ENCODE results near the gene SH3RF1.

The SH3RF1 gene

DNA sequence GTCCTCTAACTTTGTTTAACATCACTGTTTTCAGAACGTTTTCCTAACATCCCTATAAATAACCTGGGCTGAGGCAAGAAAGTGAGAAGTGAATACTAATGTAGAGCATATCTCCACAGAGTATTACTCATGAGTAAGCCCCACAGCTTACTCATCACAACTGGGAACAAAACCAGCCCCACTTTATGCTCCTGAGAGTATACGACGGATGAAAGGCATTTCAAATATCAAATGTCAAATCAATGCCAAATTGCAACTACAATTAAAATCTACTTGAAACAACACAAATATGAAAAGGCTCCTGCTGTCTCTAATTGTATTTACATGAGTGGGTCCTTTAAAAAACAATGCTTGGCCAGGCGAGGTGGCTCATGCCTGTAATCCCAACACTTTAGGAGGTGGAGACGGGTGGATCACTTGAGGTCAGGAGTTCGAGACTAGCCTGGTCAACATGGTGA lies 41.2 kb downstream of the SH3RF1 start:
- H3K4me1 ChIP-seq (ENCODE audit: control insufficient read depth in 1 of 2, insufficient read depth in 2 of 2, low read length in 2 of 2) = peaks cover 5 to 6% of the 10 kb centered on the region in 2 donors
- no peak overlapping the region for H3K27ac ChIP-seq (ENCODE audit: low read depth, low read length)
- H3K9ac ChIP-seq (ENCODE audit: low read depth in 1 of 2, low read length in 2 of 2) = no peak overlapping the region
- no peak overlapping the region for H3K4me3 ChIP-seq (ENCODE audit: low read depth in 1 of 2, low read length in 2 of 2)
- no peaks in the 10 kb centered on the region for H3K9me3 ChIP-seq (ENCODE audit: control insufficient read depth in 1 of 2, low read length in 2 of 2)
- H3K27me3 ChIP-seq (ENCODE audit: control insufficient read depth in 1 of 2, insufficient read depth in 2 of 2, low read length in 2 of 2) = no peaks in the 10 kb centered on the region
- no peaks in the 10 kb centered on the region for H3K36me3 ChIP-seq (ENCODE audit: control insufficient read depth in 1 of 2, insufficient read depth in 2 of 2, low read length in 2 of 2)

DNA sequence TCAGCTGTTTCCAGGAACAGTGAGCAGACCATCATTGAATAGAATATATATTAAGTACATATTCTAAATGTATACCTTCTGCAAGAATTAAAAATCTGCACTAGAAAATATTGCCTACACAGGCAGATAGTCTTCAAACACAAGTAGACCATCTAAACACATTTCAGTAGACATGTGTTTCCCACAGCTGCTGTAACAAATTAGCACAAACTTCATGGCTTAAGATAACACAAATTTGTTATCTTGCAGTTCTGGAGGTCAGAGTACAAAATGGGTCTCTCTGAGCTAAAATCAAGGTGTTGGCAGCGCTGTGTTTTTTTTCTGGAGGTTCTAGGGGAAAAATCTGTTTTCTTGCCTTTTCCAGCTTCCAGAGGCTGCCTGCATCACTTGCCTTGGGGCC lies 42.7 kb downstream of the SH3RF1 start:
- no peak overlapping the region for H3K27ac ChIP-seq (ENCODE audit: low read depth, low read length)
- peaks cover 8% of the 10 kb centered on the region in 2 donors for H3K4me1 ChIP-seq (ENCODE audit: control insufficient read depth in 1 of 2, insufficient read depth in 2 of 2, low read length in 2 of 2)
- no peaks in the 10 kb centered on the region for H3K36me3 ChIP-seq (ENCODE audit: control insufficient read depth in 1 of 2, insufficient read depth in 2 of 2, low read length in 2 of 2)
- no peak overlapping the region for H3K9ac ChIP-seq (ENCODE audit: low read depth in 1 of 2, low read length in 2 of 2)
- H3K4me3 ChIP-seq (ENCODE audit: low read depth in 1 of 2, low read length in 2 of 2) = no peak overlapping the region
- no peaks in the 10 kb centered on the region for H3K9me3 ChIP-seq (ENCODE audit: control insufficient read depth in 1 of 2, low read length in 2 of 2)
- H3K27me3 ChIP-seq (ENCODE audit: control insufficient read depth in 1 of 2, insufficient read depth in 2 of 2, low read length in 2 of 2) = no peaks in the 10 kb centered on the region

DNA sequence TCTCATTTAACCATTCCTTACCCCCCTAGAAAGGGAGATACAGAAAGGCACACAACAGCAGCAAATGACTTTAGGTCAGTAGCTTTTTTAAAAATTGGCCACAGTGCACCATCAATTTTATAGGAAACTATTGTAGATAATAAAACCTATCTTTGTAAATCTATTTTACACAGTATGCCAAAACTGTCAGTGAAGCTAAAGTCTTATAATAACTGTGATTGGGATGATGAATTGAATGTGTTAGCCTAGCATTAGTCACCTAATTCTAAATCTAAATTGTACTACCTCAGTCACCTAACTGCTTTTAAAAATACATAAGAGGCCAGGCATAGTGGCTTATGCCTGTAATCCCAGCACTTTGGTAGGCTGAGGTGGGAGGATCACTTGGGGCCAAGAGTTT lies 44.2 kb downstream of the SH3RF1 start:
- Histone ChIP-seq H3K4me1 (ENCODE audit: control insufficient read depth in 1 of 2, insufficient read depth in 2 of 2, low read length in 2 of 2) (peaks cover 13 to 14% of the 10 kb centered on the region in 2 donors), H3K27ac (ENCODE audit: low read depth, low read length) (no peak overlapping the region), H3K9ac (ENCODE audit: low read depth in 1 of 2, low read length in 2 of 2) (no peak overlapping the region), H3K9me3 (ENCODE audit: control insufficient read depth in 1 of 2, low read length in 2 of 2) (no peaks in the 10 kb centered on the region), H3K4me3 (ENCODE audit: low read depth in 1 of 2, low read length in 2 of 2) (no peak overlapping the region), H3K36me3 (ENCODE audit: control insufficient read depth in 1 of 2, insufficient read depth in 2 of 2, low read length in 2 of 2) (no peaks in the 10 kb centered on the region), H3K27me3 (ENCODE audit: control insufficient read depth in 1 of 2, insufficient read depth in 2 of 2, low read length in 2 of 2) (no peaks in the 10 kb centered on the region)

DNA sequence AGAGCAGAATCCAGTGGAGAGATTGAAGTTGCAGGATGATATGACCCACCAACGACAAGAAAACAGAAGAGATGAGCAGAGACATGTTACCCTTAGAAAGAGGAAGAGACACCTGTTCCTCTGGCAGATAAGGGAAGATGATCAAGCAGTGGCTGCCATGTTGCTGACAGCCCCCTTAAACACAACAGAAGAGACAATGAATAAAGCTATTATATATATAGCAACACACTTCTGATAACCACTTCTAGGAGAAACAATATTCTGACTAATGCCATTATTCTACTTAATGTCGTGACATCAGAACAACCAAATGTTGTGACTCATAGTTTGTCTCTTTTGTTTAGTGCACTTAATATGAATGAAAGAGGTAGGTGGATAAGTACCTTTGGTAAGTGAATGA lies 44.9 kb downstream of the SH3RF1 start:
- Histone ChIP-seq H3K9me3 (ENCODE audit: control insufficient read depth in 1 of 2, low read length in 2 of 2) (no peaks in the 10 kb centered on the region), H3K27me3 (ENCODE audit: control insufficient read depth in 1 of 2, insufficient read depth in 2 of 2, low read length in 2 of 2) (no peaks in the 10 kb centered on the region), H3K27ac (ENCODE audit: low read depth, low read length) (no peak overlapping the region), H3K4me3 (ENCODE audit: low read depth in 1 of 2, low read length in 2 of 2) (no peak overlapping the region), H3K4me1 (ENCODE audit: control insufficient read depth in 1 of 2, insufficient read depth in 2 of 2, low read length in 2 of 2) (peaks cover 13 to 14% of the 10 kb centered on the region in 2 donors), H3K36me3 (ENCODE audit: control insufficient read depth in 1 of 2, insufficient read depth in 2 of 2, low read length in 2 of 2) (no peaks in the 10 kb centered on the region), H3K9ac (ENCODE audit: low read depth in 1 of 2, low read length in 2 of 2) (no peak overlapping the region)

DNA sequence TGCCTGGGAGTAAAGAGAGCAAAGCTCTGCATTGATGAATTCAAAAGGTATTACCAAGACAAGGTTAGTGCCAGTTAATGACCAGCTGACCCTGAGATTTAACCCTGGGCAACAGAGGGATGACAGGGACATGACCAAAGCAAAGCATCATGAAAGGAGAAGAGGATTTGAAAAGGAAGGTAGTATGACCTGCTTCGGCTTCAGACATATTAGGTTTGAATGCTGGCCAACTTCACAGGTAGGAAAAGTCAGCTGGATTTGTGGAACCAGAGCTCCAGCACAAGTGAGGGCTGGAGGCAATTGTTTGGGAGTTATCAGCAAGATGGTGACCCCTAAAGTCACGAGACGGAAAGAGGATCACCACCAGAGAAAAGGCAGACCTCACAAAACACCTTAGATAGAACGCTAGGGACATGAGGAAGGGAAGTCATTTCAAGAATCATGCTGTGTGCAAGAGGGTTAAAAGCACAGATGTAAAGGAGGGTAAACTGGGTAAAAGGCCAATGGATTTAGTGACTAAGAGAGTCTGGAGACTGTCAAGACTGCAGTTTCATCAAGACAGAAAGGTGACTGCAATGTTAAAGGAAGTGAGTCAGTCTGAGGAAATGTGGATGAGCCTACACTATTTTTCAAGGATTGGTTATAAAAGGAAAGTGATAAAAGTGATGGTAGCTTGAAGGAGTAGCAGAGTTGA lies 45.6 kb downstream of the SH3RF1 start:
- no peaks in the 10 kb centered on the region for H3K36me3 ChIP-seq (ENCODE audit: control insufficient read depth in 1 of 2, insufficient read depth in 2 of 2, low read length in 2 of 2)
- no peaks in the 10 kb centered on the region for H3K9me3 ChIP-seq (ENCODE audit: control insufficient read depth in 1 of 2, low read length in 2 of 2)
- H3K4me3 ChIP-seq (ENCODE audit: low read depth in 1 of 2, low read length in 2 of 2) = no peak overlapping the region
- no peaks in the 10 kb centered on the region for H3K27me3 ChIP-seq (ENCODE audit: control insufficient read depth in 1 of 2, insufficient read depth in 2 of 2, low read length in 2 of 2)
- H3K9ac ChIP-seq (ENCODE audit: low read depth in 1 of 2, low read length in 2 of 2) = no peak overlapping the region
- H3K4me1 ChIP-seq (ENCODE audit: control insufficient read depth in 1 of 2, insufficient read depth in 2 of 2, low read length in 2 of 2) = peaks cover 13 to 14% of the 10 kb centered on the region in 2 donors
- no peak overlapping the region for H3K27ac ChIP-seq (ENCODE audit: low read depth, low read length)

DNA sequence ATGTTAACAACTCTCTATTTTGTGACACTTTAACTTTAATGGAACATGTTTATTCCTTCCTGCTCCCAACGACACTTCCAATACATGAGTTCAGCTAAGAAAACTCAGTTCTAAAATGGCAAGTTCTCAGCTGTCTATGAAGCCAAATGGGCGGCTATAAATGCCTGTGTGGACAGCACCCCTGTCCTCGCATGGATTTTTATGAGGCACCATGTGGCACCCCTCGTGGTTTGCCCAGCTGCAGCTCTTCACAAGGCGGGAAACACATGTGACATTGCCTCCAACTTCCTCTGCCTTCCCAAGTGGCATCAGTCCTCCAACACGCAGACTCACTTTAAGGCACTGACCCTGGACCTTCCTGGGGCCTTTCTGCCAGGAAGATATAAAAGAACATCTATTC lies 48.0 kb downstream of the SH3RF1 start:
- H3K4me3 ChIP-seq (ENCODE audit: low read depth in 1 of 2, low read length in 2 of 2) = no peak overlapping the region
- H3K9ac ChIP-seq (ENCODE audit: low read depth in 1 of 2, low read length in 2 of 2) = no peak overlapping the region
- H3K4me1 ChIP-seq (ENCODE audit: control insufficient read depth in 1 of 2, insufficient read depth in 2 of 2, low read length in 2 of 2) = peaks cover 13 to 29% of the 10 kb centered on the region in 2 donors
- H3K27ac ChIP-seq (ENCODE audit: low read depth, low read length) = no peak overlapping the region
- no peaks in the 10 kb centered on the region for H3K9me3 ChIP-seq (ENCODE audit: control insufficient read depth in 1 of 2, low read length in 2 of 2)
- H3K36me3 ChIP-seq (ENCODE audit: control insufficient read depth in 1 of 2, insufficient read depth in 2 of 2, low read length in 2 of 2) = no peaks in the 10 kb centered on the region
- no peaks in the 10 kb centered on the region for H3K27me3 ChIP-seq (ENCODE audit: control insufficient read depth in 1 of 2, insufficient read depth in 2 of 2, low read length in 2 of 2)

DNA sequence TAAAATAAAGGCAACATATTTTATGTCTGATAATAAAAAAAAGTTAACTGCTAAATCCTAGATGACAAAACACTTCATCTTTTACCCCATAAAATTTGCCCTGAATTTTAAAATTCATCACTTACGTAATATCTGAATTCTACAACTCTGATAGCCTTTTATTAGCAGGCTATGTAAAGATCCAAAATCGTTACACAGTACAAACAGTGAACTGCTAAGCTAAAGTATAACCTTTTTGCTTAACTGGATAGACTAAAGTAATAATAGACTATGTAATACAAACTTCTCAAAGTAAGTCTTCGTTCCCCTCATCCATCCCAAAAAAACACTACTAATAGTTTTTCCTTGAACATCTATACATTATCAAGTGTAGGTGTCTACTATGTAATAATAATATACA lies 49.1 kb downstream of the SH3RF1 start:
- Histone ChIP-seq H3K27ac (ENCODE audit: low read depth, low read length) (no peak overlapping the region), H3K4me1 (ENCODE audit: control insufficient read depth in 1 of 2, insufficient read depth in 2 of 2, low read length in 2 of 2) (peaks cover 13 to 29% of the 10 kb centered on the region in 2 donors), H3K9ac (ENCODE audit: low read depth in 1 of 2, low read length in 2 of 2) (no peak overlapping the region), H3K27me3 (ENCODE audit: control insufficient read depth in 1 of 2, insufficient read depth in 2 of 2, low read length in 2 of 2) (no peaks in the 10 kb centered on the region), H3K4me3 (ENCODE audit: low read depth in 1 of 2, low read length in 2 of 2) (no peak overlapping the region), H3K36me3 (ENCODE audit: control insufficient read depth in 1 of 2, insufficient read depth in 2 of 2, low read length in 2 of 2) (no peaks in the 10 kb centered on the region), H3K9me3 (ENCODE audit: control insufficient read depth in 1 of 2, low read length in 2 of 2) (no peaks in the 10 kb centered on the region)

DNA sequence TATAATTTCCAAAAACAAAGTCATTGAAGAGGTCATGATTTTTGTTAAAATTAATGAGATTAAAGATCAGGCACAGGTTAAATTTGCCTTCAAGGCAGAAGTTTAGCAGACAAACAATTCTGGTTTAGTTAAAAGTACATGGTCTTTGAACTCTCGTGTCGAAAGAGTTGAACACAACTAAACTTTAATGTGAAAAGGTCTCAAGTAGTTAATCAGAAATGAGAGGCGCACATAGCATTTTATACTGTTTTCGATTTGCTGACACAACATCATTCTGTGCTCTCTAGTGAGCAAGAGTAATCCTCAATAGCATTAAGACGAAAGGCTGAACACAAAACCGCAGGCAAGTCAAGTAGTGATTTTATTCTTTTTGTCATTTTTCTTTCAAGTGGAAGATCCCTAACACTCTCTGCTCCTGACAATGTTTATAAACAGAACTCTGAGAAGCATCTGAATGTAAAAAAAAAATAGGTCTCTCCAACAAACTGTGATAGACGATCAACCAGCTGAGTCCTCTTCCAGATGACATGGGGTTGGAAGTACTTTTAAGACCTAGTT lies 49.8 kb downstream of the SH3RF1 start:
- Histone ChIP-seq H3K4me1 (ENCODE audit: control insufficient read depth in 1 of 2, insufficient read depth in 2 of 2, low read length in 2 of 2) (peaks cover 13 to 29% of the 10 kb centered on the region in 2 donors), H3K9ac (ENCODE audit: low read depth in 1 of 2, low read length in 2 of 2) (no peak overlapping the region), H3K4me3 (ENCODE audit: low read depth in 1 of 2, low read length in 2 of 2) (no peak overlapping the region), H3K36me3 (ENCODE audit: control insufficient read depth in 1 of 2, insufficient read depth in 2 of 2, low read length in 2 of 2) (no peaks in the 10 kb centered on the region), H3K9me3 (ENCODE audit: control insufficient read depth in 1 of 2, low read length in 2 of 2) (no peaks in the 10 kb centered on the region), H3K27ac (ENCODE audit: low read depth, low read length) (no peak overlapping the region), H3K27me3 (ENCODE audit: control insufficient read depth in 1 of 2, insufficient read depth in 2 of 2, low read length in 2 of 2) (no peaks in the 10 kb centered on the region)

DNA sequence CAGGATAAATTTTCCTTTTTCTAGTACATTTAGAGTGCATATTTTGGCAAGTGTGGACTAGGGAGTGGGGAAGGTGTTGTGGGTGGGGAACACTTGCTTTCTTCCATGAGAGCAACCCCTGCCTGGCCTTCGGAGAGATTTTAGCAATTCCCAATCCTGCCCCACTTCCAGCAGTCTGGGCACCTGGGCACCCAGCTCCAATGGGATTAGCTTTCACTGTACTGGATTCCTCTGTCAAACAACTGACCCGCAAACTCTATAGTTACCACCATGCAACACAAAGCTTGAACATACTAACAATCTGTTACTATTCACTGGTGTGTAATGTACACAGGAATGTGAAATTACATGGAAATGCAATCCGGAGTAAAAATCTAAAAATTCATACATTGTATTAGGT lies 50.3 kb downstream of the SH3RF1 start:
- Histone ChIP-seq H3K27me3 (ENCODE audit: control insufficient read depth in 1 of 2, insufficient read depth in 2 of 2, low read length in 2 of 2) (no peaks in the 10 kb centered on the region), H3K9ac (ENCODE audit: low read depth in 1 of 2, low read length in 2 of 2) (no peak overlapping the region), H3K36me3 (ENCODE audit: control insufficient read depth in 1 of 2, insufficient read depth in 2 of 2, low read length in 2 of 2) (no peaks in the 10 kb centered on the region), H3K9me3 (ENCODE audit: control insufficient read depth in 1 of 2, low read length in 2 of 2) (no peaks in the 10 kb centered on the region), H3K4me1 (ENCODE audit: control insufficient read depth in 1 of 2, insufficient read depth in 2 of 2, low read length in 2 of 2) (peaks cover 13 to 29% of the 10 kb centered on the region in 2 donors), H3K4me3 (ENCODE audit: low read depth in 1 of 2, low read length in 2 of 2) (no peak overlapping the region), H3K27ac (ENCODE audit: low read depth, low read length) (no peak overlapping the region)

DNA sequence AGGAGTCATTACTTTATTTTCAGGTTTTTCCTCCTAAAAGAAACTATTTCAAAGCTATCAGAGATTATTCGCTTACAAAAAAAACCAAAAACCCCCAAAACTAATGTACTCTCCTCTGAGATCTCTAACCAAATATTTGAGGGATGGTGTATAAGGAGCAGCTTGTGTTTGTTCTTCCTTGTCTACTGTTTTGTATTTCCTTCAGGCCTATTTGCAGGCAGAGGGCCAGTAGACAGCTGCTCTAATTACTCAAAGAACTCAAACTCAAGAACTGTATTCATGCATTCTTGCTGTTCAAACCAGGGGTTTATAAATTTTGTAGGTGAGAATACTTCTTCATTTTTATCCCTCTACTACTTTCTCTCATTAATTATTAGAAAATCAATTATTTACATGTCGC lies 51.3 kb downstream of the SH3RF1 start:
- Histone ChIP-seq H3K36me3 (ENCODE audit: control insufficient read depth in 1 of 2, insufficient read depth in 2 of 2, low read length in 2 of 2) (no peaks in the 10 kb centered on the region), H3K27ac (ENCODE audit: low read depth, low read length) (no peak overlapping the region)

More for the DNA sequence above, 51.3 kb downstream of the SH3RF1 start:
- Histone ChIP-seq H3K9ac (ENCODE audit: low read depth in 1 of 2, low read length in 2 of 2) (no peak overlapping the region), H3K27me3 (ENCODE audit: control insufficient read depth in 1 of 2, insufficient read depth in 2 of 2, low read length in 2 of 2) (no peaks in the 10 kb centered on the region), H3K4me3 (ENCODE audit: low read depth in 1 of 2, low read length in 2 of 2) (no peak overlapping the region), H3K4me1 (ENCODE audit: control insufficient read depth in 1 of 2, insufficient read depth in 2 of 2, low read length in 2 of 2) (peaks cover 8 to 29% of the 10 kb centered on the region in 2 donors), H3K9me3 (ENCODE audit: control insufficient read depth in 1 of 2, low read length in 2 of 2) (no peaks in the 10 kb centered on the region)

All from duodenal mucosa (tissue), 2 donors.